ENCODE results near the gene DSPP. TPM values are rescaled to one million over a fixed set of nuclear protein-coding genes. Genes with fewer than 3 reads are reported as not detected.

Gene DSPP
- total and polyA plus RNA-seq, 4 donors = 0.13 TPM; not detected in 3

GRCh38 chr4:87575408-87575807 is 32.9 kb upstream of the DSPP start:
- Histone ChIP-seq H3K27me3 (ENCODE audit: control insufficient read depth in 1 of 2, insufficient read depth in 2 of 2, low read length in 1 of 2) (no peaks in the 10 kb centered on the region), H3K27ac (ENCODE audit: low read depth in 1 of 2, low read length in 2 of 2) (no peak overlapping the region), H3K4me3 (ENCODE audit: low read length in 2 of 2) (no peak overlapping the region), H3K9me3 (ENCODE audit: control insufficient read depth, low read length) (no peaks in the 10 kb centered on the region), H3K36me3 (ENCODE audit: control insufficient read depth in 1 of 2, insufficient read depth in 2 of 2, low read length in 1 of 2) (no peaks in the 10 kb centered on the region), H3K4me1 (ENCODE audit: control insufficient read depth in 1 of 2, insufficient read depth in 2 of 2, low read length in 2 of 2) (peaks cover 0 to 2% of the 10 kb centered on the region in 2 donors)
- DNase-seq (no peak), ATAC-seq (ENCODE audit: low FRiP score) (no peak)
- intact Hi-C loops (cut with DNase I) = no loop called here
- 95 to 98% methylated on average over 1 of the region's 1 CpG for WGBS, 2 donors

- ATAC-seq (ENCODE audit: low FRiP score) = no peak
- Histone ChIP-seq H3K4me1 (ENCODE audit: control insufficient read depth in 1 of 2, insufficient read depth in 2 of 2, low read length in 2 of 2) (peaks cover 0 to 2% of the 10 kb centered on the region in 2 donors), H3K27me3 (ENCODE audit: control insufficient read depth in 1 of 2, insufficient read depth in 2 of 2, low read length in 1 of 2) (no peaks in the 10 kb centered on the region), H3K27ac (ENCODE audit: low read depth in 1 of 2, low read length in 2 of 2) (no peak overlapping the region), H3K9me3 (ENCODE audit: control insufficient read depth, low read length) (no peaks in the 10 kb centered on the region), H3K4me3 (ENCODE audit: low read length in 2 of 2) (no peak overlapping the region), H3K36me3 (ENCODE audit: control insufficient read depth in 1 of 2, insufficient read depth in 2 of 2, low read length in 1 of 2) (no peaks in the 10 kb centered on the region)
- intact Hi-C loops (cut with DNase I) = no loop called here
- no peak for DNase-seq
Measured at GRCh38 chr4:87575983-87576382, 32.3 kb upstream of the DSPP start.

- no peaks in the 10 kb centered on the region for H3K9me3 ChIP-seq (ENCODE audit: control insufficient read depth, low read length)
- 43 to 45% methylated on average over 2 of the region's 2 CpGs for WGBS, 2 donors
- intact Hi-C loops (cut with DNase I) = no loop called here
Measured at GRCh38 chr4:87579478-87579877, 28.9 kb upstream of the DSPP start.

GRCh38 chr4:87580057-87580456 is 28.3 kb upstream of the DSPP start:
- ATAC-seq (ENCODE audit: low FRiP score) = no peak
- Histone ChIP-seq H3K27me3 (ENCODE audit: control insufficient read depth in 1 of 2, insufficient read depth in 2 of 2, low read length in 1 of 2) (no peaks in the 10 kb centered on the region), H3K27ac (ENCODE audit: low read depth in 1 of 2, low read length in 2 of 2) (no peak overlapping the region), H3K4me1 (ENCODE audit: control insufficient read depth in 1 of 2, insufficient read depth in 2 of 2, low read length in 2 of 2) (peaks cover 0 to 2% of the 10 kb centered on the region in 2 donors), H3K4me3 (ENCODE audit: low read length in 2 of 2) (no peak overlapping the region), H3K36me3 (ENCODE audit: control insufficient read depth in 1 of 2, insufficient read depth in 2 of 2, low read length in 1 of 2) (no peaks in the 10 kb centered on the region), H3K9me3 (ENCODE audit: control insufficient read depth, low read length) (no peaks in the 10 kb centered on the region)
- 66 to 68% methylated on average over 3 of the region's 3 CpGs for WGBS, 2 donors
- intact Hi-C loops (cut with DNase I) = no loop called here
- no peak for DNase-seq

More at GRCh38 chr4:87579478-87579877, 28.9 kb upstream of the DSPP start:
- Histone ChIP-seq H3K27me3 (ENCODE audit: control insufficient read depth in 1 of 2, insufficient read depth in 2 of 2, low read length in 1 of 2) (no peaks in the 10 kb centered on the region), H3K27ac (ENCODE audit: low read depth in 1 of 2, low read length in 2 of 2) (no peak overlapping the region), H3K4me1 (ENCODE audit: control insufficient read depth in 1 of 2, insufficient read depth in 2 of 2, low read length in 2 of 2) (peaks cover 0 to 2% of the 10 kb centered on the region in 2 donors), H3K36me3 (ENCODE audit: control insufficient read depth in 1 of 2, insufficient read depth in 2 of 2, low read length in 1 of 2) (no peaks in the 10 kb centered on the region), H3K4me3 (ENCODE audit: low read length in 2 of 2) (no peak overlapping the region)
- DNase-seq = no peak
- ATAC-seq (ENCODE audit: low FRiP score) = no peak

GRCh38 chr4:87584222-87584908 is 24.0 kb upstream of the DSPP start:
- no peak for DNase-seq
- no peaks in the 10 kb centered on the region for H3K27me3 ChIP-seq (ENCODE audit: control insufficient read depth in 1 of 2, insufficient read depth in 2 of 2, low read length in 1 of 2)
- intact Hi-C loops (cut with DNase I) = no loop called here
- no peaks in the 10 kb centered on the region for H3K36me3 ChIP-seq (ENCODE audit: control insufficient read depth in 1 of 2, insufficient read depth in 2 of 2, low read length in 1 of 2)
- peaks cover under 1 to 3% of the 10 kb centered on the region in 2 donors for H3K4me1 ChIP-seq (ENCODE audit: control insufficient read depth in 1 of 2, insufficient read depth in 2 of 2, low read length in 2 of 2)
- no peak overlapping the region for H3K27ac ChIP-seq (ENCODE audit: low read depth in 1 of 2, low read length in 2 of 2)
- ATAC-seq (ENCODE audit: low FRiP score) = no peak
- no peak overlapping the region for H3K4me3 ChIP-seq (ENCODE audit: low read length in 2 of 2)
- 68 to 69% methylated on average over 2 of the region's 2 CpGs for WGBS, 2 donors
- no peaks in the 10 kb centered on the region for H3K9me3 ChIP-seq (ENCODE audit: control insufficient read depth, low read length)

- ATAC-seq (ENCODE audit: low FRiP score) = peak; percentile 62
- no peak overlapping the region for H3K4me3 ChIP-seq (ENCODE audit: low read length in 2 of 2)
- no peaks in the 10 kb centered on the region for H3K36me3 ChIP-seq (ENCODE audit: control insufficient read depth in 1 of 2, insufficient read depth in 2 of 2, low read length in 1 of 2)
- H3K4me1 ChIP-seq (ENCODE audit: control insufficient read depth in 1 of 2, insufficient read depth in 2 of 2, low read length in 2 of 2) = peaks cover 3 to 5% of the 10 kb centered on the region in 2 donors
- H3K9me3 ChIP-seq (ENCODE audit: control insufficient read depth, low read length) = no peaks in the 10 kb centered on the region
- DNase-seq = no peak
- no peak overlapping the region for H3K27ac ChIP-seq (ENCODE audit: low read depth in 1 of 2, low read length in 2 of 2)
- no peaks in the 10 kb centered on the region for H3K27me3 ChIP-seq (ENCODE audit: control insufficient read depth in 1 of 2, insufficient read depth in 2 of 2, low read length in 1 of 2)
- intact Hi-C loops (cut with DNase I) = no loop called here
Measured at GRCh38 chr4:87589531-87589930, 18.8 kb upstream of the DSPP start.

- WGBS, 2 donors = 39 to 50% methylated on average over 2 of the region's 2 CpGs
- intact Hi-C loops (cut with DNase I) = no loop called here
- Histone ChIP-seq H3K9me3 (ENCODE audit: control insufficient read depth, low read length) (no peaks in the 10 kb centered on the region), H3K36me3 (ENCODE audit: control insufficient read depth in 1 of 2, insufficient read depth in 2 of 2, low read length in 1 of 2) (no peaks in the 10 kb centered on the region), H3K4me1 (ENCODE audit: control insufficient read depth in 1 of 2, insufficient read depth in 2 of 2, low read length in 2 of 2) (peaks cover 3 to 5% of the 10 kb centered on the region in 2 donors), H3K27ac (ENCODE audit: low read depth in 1 of 2, low read length in 2 of 2) (no peak overlapping the region), H3K4me3 (ENCODE audit: low read length in 2 of 2) (no peak overlapping the region), H3K27me3 (ENCODE audit: control insufficient read depth in 1 of 2, insufficient read depth in 2 of 2, low read length in 1 of 2) (no peaks in the 10 kb centered on the region)
- no peak for ATAC-seq (ENCODE audit: low FRiP score)
- DNase-seq = no peak
Measured at GRCh38 chr4:87592124-87592523, 16.2 kb upstream of the DSPP start.

- Histone ChIP-seq H3K36me3 (ENCODE audit: control insufficient read depth in 1 of 2, insufficient read depth in 2 of 2, low read length in 1 of 2) (no peaks in the 10 kb centered on the region), H3K4me1 (ENCODE audit: control insufficient read depth in 1 of 2, insufficient read depth in 2 of 2, low read length in 2 of 2) (no peaks in the 10 kb centered on the region), H3K9me3 (ENCODE audit: control insufficient read depth, low read length) (no peaks in the 10 kb centered on the region), H3K27me3 (ENCODE audit: control insufficient read depth in 1 of 2, insufficient read depth in 2 of 2, low read length in 1 of 2) (no peaks in the 10 kb centered on the region), H3K27ac (ENCODE audit: low read depth in 1 of 2, low read length in 2 of 2) (no peak overlapping the region), H3K4me3 (ENCODE audit: low read length in 2 of 2) (no peak overlapping the region)
- intact Hi-C loops (cut with DNase I) = no loop called here
- DNase-seq (no peak), ATAC-seq (ENCODE audit: low FRiP score) (no peak)
Measured at GRCh38 chr4:87601361-87601760, 7.0 kb upstream of the DSPP start.

GRCh38 chr4:87614292-87614890 is 6.1 kb downstream of the DSPP start:
- intact Hi-C loops (cut with DNase I) = no loop called here
- no peak overlapping the region for H3K27ac ChIP-seq (ENCODE audit: low read depth in 1 of 2, low read length in 2 of 2)
- ATAC-seq (ENCODE audit: low FRiP score) = no peak
- H3K36me3 ChIP-seq (ENCODE audit: control insufficient read depth in 1 of 2, insufficient read depth in 2 of 2, low read length in 1 of 2) = no peaks in the 10 kb centered on the region
- no peaks in the 10 kb centered on the region for H3K9me3 ChIP-seq (ENCODE audit: control insufficient read depth, low read length)
- 81 to 93% methylated on average over 4 of the region's 4 CpGs for WGBS, 2 donors
- H3K27me3 ChIP-seq (ENCODE audit: control insufficient read depth in 1 of 2, insufficient read depth in 2 of 2, low read length in 1 of 2) = peaks cover 0 to 2% of the 10 kb centered on the region in 2 donors
- H3K4me1 ChIP-seq (ENCODE audit: control insufficient read depth in 1 of 2, insufficient read depth in 2 of 2, low read length in 2 of 2) = peaks cover 0 to 3% of the 10 kb centered on the region in 2 donors
- H3K4me3 ChIP-seq (ENCODE audit: low read length in 2 of 2) = no peak overlapping the region
- no peak for DNase-seq
